ENCODE results near the gene RFFL. TPM values are rescaled to one million over a fixed set of nuclear protein-coding genes. Genes with fewer than 3 reads are reported as not detected.

Gene RFFL
- total RNA-seq, 1 donor from 2014 or later, result 7.8 TPM

DNA sequence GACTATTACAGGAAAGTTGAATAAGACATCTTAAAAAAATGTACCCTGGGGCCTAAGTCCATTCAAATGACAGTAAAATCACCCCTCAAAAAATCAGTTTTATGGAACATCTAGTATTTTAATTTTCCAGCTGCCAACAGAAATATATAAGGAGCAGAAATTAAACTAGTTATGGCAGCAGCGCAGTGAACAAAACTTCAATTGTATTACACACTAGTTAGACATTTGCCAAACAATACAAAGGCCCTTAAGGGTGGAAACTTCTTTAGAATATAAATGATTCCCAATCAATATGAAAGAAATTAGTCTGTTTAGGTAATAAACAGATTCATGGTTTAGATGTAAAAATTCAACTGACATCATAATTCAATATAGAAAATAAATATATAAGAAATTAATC lies 18.1 kb upstream of the RFFL start:
- DNase-seq (ENCODE audit: low read depth, low spot score), result no peak

- DNase-seq (ENCODE audit: low read depth, low spot score), result no peak
Observed at GRCh38 chr17:35080536-35080935, 17.0 kb upstream of the RFFL start.

DNA sequence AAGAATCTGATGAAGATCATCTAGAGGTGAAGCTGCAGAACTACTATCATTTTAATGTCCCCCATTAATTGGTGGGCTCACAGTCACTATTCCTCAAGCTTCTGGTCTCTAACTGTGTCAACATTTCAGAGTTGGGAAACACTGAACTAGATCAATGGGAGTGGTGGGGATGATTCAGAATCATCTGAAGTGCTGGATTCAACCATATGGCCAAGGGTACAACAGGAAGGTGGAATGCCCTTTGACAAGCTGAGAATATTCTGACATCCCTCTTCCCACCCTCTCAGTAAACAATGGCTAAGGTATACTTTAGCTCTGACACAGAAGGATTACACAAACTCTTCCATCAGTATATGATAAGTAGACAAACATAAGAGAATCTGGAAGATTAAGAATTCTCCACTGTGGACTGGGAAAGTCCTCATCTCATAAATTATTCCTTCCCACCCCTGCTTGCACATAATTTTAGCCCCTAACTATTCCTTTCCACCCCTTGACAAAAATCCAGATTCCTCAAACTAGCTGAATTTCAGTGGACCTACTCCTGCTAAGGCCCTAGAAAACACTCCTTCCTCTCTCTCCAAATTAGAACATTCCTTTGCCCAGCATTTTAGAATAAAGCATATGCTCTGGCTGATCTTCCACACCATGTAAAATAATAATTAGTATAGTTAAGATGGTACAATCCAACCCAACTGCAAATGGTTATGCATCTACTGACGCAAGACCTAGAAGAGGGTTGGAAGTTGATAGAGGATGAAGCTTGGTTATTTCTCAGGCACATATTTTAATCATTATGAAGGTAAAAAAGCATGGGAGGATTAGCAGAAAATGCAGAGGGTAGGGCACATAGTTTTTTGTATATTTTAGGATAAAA lies 16.3 kb upstream of the RFFL start:
- DNase-seq (ENCODE audit: low read depth, low spot score), result no peak

DNA sequence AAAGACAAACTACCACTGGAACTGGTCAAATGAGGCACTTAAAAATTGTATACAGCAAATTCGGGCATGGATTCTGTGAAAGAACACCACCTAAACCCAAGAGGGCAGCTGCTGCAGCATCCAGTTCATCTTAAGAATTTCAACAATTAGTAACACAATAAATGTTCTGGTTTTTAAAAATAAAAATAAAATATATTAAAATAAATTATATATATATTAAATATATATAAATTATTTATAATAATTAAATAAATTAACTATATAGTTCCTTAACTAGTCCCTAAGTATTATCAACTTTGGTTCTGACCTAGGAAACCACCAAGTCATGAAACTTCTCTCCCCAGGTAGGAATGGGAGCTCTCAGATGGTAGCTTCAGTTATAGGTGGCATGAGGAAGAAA lies 13.4 kb upstream of the RFFL start:
- DNase-seq (ENCODE audit: low read depth, low spot score), result no peak

- DNase-seq (ENCODE audit: low read depth, low spot score), result no peak
Observed at GRCh38 chr17:35074711-35075707, 11.5 kb upstream of the RFFL start.

DNA sequence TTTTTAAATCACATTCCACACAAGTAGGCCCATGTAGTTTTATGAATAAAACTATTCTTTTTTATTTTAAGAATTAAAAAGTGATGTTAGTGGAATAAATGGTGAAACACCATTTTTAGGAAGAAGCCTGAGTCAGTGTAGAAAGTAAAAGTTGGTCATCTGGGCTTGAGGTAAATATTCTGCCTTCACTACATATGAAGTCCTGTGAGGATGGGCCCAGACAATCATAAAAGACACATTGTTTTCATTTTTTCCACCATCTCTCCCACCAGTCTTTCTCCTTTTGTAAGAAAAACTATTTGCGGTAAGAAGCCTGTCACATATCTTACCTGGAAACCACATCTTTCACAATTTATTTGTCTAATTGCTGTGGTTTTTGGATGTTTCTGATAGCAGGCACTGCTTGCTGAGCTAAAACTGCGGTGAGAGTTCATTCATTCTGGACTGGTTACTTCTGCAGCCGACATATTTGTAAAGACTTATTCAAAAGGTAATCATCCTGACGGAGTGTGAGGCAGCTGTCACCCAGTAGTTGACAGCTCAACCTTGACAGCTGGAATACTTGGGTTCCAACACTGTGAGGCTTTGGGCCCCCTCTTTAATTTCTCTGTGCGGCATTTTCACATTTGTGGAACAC lies 10.6 kb upstream of the RFFL start:
- no peak for DNase-seq (ENCODE audit: low read depth, low spot score)

DNA sequence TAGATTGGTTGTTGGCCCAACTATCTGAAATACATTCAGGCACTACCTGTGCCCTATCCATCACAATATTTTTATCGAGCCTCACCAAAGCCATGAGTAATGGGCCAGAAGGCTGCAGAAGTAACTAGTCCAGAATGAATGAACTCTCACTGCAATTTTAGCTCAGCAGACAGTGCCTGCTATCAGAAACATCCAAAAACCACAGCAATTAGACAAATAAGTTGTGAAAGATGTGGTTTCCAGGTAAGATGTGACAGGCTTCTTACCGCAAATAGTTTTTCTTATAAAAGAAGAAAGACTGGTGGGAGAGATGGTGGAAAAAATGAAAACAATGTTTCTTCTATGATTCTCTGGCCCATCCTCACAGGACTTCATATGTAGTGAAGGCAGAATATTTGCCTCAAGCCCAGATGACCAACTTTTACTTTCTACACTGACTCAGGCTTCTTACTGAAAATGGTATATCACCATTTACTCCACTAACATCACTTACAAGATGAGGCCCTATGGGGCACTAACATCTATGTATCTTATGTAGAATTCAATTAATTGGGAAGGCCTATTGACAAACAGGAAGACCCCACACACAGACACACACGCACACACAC lies 9.8 kb upstream of the RFFL start:
- DNase-seq (ENCODE audit: low read depth, low spot score), result no peak

DNA sequence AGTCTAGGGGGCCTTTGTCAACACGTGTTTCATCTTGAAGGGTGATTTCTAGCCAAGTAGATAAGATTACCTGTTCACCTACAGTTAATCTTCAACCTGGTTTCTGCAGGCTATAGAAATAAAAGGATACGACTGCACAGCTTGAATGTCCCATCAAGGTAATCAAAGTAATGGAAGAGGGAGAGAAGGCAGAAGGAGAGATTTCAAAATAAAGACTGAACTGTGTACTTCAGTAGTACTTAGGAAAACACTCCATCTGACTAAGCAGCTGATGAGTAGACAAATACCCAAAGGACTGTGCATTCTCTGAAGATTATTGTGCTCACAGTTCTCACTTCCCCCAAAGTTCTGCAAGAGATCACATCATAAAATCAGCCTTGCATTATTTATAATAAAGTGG lies 5.8 kb upstream of the RFFL start:
- DNase-seq (ENCODE audit: low read depth, low spot score), result no peak

- no peak for DNase-seq (ENCODE audit: low read depth, low spot score)
Observed at GRCh38 chr17:35068249-35068648, 4.7 kb upstream of the RFFL start.

- no peak for DNase-seq (ENCODE audit: low read depth, low spot score)
Observed at GRCh38 chr17:35065880-35066279, 2.4 kb upstream of the RFFL start.

DNA sequence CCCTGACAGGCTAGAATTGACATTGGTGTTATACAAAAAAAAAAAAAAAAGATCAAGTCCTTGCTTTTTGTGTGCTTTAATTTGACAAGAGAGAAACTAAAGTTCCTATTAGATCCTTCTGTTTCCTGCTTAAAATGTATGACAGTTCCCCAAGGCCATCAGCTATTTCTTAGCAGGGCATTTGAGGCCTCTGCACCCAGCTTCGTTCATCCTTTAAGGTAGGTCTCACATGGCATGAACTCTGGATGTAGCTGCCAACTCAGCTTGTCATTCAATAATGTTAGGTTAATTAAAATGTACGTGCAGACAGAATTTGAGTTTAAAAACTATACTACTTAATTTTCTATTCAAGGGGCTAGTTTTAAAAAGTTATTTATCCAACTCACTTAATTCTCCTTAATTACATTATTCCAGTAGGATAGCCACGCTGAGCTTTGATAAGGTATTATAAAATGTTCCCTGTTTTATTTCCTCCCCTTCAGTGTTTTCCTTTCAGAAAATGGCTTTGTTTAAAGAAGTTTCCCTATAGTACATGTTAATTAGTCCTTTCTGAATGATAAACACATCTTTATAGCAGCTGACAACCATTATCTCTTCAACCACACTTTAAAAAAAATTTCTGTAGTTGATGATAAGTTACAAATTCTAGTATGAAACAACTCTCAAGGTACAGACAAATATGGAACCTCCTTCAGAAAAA lies 1.2 kb upstream of the RFFL start:
- no peak for DNase-seq (ENCODE audit: low read depth, low spot score)

- no peak for DNase-seq (ENCODE audit: low read depth, low spot score)
Observed at GRCh38 chr17:35062308-35062707, 1.2 kb downstream of the RFFL start.

DNA sequence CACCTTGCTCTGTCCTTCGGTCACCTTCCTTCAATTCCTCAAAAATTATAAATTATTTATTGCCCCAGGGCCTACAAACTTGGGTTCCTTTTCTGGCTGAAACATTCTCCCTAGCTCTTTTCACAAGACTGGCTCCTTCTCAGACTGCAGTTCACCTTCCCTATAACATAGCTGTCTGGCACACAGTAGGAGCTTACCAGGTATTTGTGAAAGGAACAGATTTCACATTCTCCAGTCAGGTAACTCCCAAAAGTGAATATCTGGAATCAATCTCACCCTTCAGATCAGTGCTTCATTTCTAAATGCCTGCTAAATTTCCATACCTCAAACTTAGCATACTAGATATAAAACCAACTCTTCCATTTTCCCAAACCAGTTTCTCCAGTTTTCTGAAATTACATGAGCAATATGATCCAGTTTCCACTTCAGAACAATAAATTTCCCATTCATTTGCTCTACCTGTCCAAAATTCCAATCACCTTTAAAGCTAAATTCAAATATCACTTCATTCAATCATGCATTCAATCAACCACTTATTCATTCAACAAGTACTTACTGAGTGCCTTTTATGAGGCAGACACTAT lies 6.1 kb downstream of the RFFL start:
- DNase-seq (ENCODE audit: low read depth, low spot score), result no peak

- DNase-seq (ENCODE audit: low read depth, low spot score), result no peak
Observed at GRCh38 chr17:35056013-35056412, 7.5 kb downstream of the RFFL start.

DNA sequence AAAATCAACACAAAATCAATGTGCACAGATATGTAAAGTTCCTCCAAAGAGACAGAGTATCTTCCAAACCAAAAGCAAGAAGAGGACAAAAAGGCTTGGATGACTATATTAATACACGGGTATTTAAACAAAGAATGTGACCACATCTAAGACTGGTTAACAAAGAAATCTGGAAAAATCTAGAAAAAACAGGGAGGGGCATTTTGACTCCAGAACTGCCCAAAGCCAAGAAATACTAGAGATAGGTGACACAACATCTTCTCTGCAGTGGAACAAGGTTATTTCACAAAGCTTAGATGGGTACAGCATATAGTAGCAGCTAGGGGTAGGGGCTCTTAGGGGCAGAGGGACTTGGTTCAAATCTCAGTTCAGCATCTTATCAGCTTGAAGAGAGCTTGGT lies 10.3 kb downstream of the RFFL start:
- DNase-seq (ENCODE audit: low read depth, low spot score), result no peak

DNA sequence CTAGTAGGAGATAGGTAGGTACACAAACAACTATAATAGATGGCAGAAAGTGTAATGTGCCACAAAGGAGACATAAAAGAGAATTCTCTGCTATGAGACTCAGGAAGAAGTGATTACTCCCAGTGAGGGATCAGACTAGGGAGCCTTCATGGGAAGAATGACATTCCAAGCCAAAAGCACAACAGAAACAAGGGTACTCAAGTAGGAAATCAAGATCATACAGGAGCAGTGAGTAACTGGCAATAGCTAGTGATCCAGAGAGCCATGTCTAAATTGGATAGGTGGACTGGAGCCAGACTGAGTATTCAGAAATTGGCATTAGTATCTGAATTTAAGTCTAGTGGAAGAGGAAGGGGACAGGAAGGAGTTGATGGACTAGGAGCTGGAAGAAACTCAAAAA lies 10.7 kb downstream of the RFFL start:
- DNase-seq (ENCODE audit: low read depth, low spot score), result no peak

DNA sequence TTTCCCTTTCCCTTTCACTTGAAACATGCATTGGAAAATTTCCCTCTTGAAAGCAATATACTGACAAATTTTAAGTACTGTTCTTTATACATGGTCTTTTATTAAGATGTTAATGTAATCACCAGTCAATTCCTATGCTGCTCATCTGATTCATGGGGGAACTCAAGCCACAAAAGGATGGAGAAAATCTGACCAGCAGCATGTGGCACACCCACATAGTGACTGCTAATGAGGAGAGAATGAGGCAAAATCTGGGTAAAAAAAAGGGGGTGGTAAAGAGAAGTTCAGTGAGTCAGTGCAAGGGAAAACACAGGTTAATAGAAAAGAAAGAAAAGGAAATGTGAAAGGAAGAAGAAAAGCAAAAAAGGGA lies 11.3 kb downstream of the RFFL start:
- DNase-seq (ENCODE audit: low read depth, low spot score), result no peak

DNA sequence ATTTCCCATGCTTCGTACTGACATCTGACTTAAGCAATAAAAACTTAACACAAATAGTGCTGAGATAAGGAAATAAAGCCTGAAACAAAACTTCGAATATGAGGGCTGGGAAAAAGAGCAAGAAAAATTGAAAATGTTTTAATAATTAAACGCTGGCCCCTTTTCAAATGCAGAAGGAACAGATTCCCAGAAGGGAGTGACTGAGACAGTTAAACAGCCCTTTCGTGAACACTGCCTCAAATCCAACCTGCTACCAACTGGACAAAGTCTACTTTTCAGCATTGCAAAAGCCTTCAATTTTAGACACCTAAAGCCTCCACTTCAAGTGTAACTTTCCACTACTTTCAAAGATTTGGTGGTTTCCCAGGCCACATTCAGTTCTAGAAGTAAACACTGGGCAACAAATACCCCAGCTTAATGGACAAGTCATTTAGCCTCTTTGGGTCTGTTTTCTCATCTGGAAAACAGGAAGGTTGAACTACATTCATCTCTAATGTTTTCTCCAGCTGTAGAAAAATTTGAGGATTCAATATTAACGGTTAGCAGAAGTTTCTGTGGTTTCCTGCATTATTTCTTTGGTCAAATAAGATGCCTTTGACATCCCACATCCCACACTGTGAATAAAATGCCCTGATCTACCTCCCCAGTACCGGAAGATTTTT lies 11.8 kb downstream of the RFFL start:
- DNase-seq (ENCODE audit: low read depth, low spot score), result no peak

GRCh38 chr17:35051183-35051578 lies 12.3 kb downstream of the RFFL start:
- DNase-seq (ENCODE audit: low read depth, low spot score), result no peak

GRCh38 chr17:35050170-35050569 lies 13.3 kb downstream of the RFFL start:
- DNase-seq (ENCODE audit: low read depth, low spot score), result no peak

All from pulmonary artery endothelial cell (primary cell).